Ishikawa (cell line): ENCODE data around the gene SYT1.

ENCODE experiments used
- CEBPB ChIP-seq: IDR thresholded peaks from 2 replicates; pipeline ENCODE4 v1.6.1; 2012
- CREB1 ChIP-seq: IDR thresholded peaks from 2 replicates; pipeline ENCODE4 v1.6.1; 2012; ENCODE audit warnings: low read depth
- EGR1 ChIP-seq: IDR thresholded peaks from 2 replicates; pipeline ENCODE4 v1.6.1; 2012
- EP300 ChIP-seq: IDR thresholded peaks from 2 replicates; pipeline ENCODE4 v1.6.1; 2012; ENCODE audit warnings: borderline replicate concordance
- FOXM1 ChIP-seq: IDR thresholded peaks from 2 replicates; pipeline ENCODE4 v1.6.1; 2012; ENCODE audit warnings: low read depth, borderline replicate concordance
- MAX ChIP-seq: IDR thresholded peaks from 2 replicates; pipeline ENCODE4 v1.6.1; 2012
- NFIC ChIP-seq: IDR thresholded peaks from 2 replicates; pipeline ENCODE4 v1.6.1; 2012
- RAD21 ChIP-seq: IDR thresholded peaks from 2 replicates; pipeline ENCODE4 v1.6.1; 2012; ENCODE audit warnings: low read depth
- REST ChIP-seq: IDR thresholded peaks from 2 replicates; pipeline ENCODE4 v1.6.1; 2012; ENCODE audit warnings: low read depth, mild to moderate bottlenecking
- TAF1 ChIP-seq: IDR thresholded peaks from 2 replicates; pipeline ENCODE4 v1.6.1; 2012; ENCODE audit warnings: low read depth, mild to moderate bottlenecking
- TCF12 ChIP-seq: IDR thresholded peaks from 2 replicates; pipeline ENCODE4 v1.6.1; 2012; ENCODE audit warnings: low read depth
- TEAD4 ChIP-seq: IDR thresholded peaks from 2 replicates; pipeline ENCODE4 v1.6.1; 2012
- USF1 ChIP-seq: IDR thresholded peaks from 2 replicates; pipeline ENCODE4 v1.6.1; 2012
- YY1 ChIP-seq: IDR thresholded peaks from 2 replicates; pipeline ENCODE4 v1.6.1; 2012; ENCODE audit warnings: low read depth
- ZBTB7A ChIP-seq: IDR thresholded peaks from 2 replicates; pipeline ENCODE4 v1.6.1; 2012; ENCODE audit warnings: low read depth

Gene SYT1

GRCh38 chr12:79300199-79300568, 435.6 kb downstream of the SYT1 start:
- TF ChIP-seq CEBPB: peak; percentile 52
- no peak for TF ChIP-seq YY1
- TF ChIP-seq USF1: no peak
- TF ChIP-seq REST: no peak
- no peak for TF ChIP-seq NFIC
- TF ChIP-seq CREB1: no peak
- no peak for TF ChIP-seq ZBTB7A

GRCh38 chr12:79301181-79301580, 436.6 kb downstream of the SYT1 start:
- TF ChIP-seq REST (no peak), FOXM1 (no peak), USF1 (no peak), RAD21 (no peak), YY1 (no peak), EP300 (no peak), ZBTB7A (no peak), MAX (no peak), EGR1 (no peak), CEBPB (no peak), CREB1 (no peak), TAF1 (no peak), NFIC (no peak)

- TF ChIP-seq EP300: no peak
- TF ChIP-seq MAX: no peak
- TF ChIP-seq EGR1: no peak
- no peak for TF ChIP-seq CEBPB
- TF ChIP-seq USF1: no peak
- no peak for TF ChIP-seq ZBTB7A
- TF ChIP-seq RAD21: no peak
- TF ChIP-seq TCF12: no peak
- no peak for TF ChIP-seq FOXM1
- TF ChIP-seq TEAD4: no peak
- TF ChIP-seq TAF1: no peak
- TF ChIP-seq REST: no peak
- no peak for TF ChIP-seq YY1
- no peak for TF ChIP-seq NFIC
- TF ChIP-seq CREB1: no peak
Measured at GRCh38 chr12:79302162-79302814, 437.7 kb downstream of the SYT1 start.

GRCh38 chr12:79307340-79307739, 442.8 kb downstream of the SYT1 start:
- TF ChIP-seq REST (no peak), ZBTB7A (no peak), EP300 (no peak), CREB1 (no peak), CEBPB (no peak), TCF12 (no peak), TEAD4 (no peak), EGR1 (no peak), MAX (no peak), TAF1 (no peak), NFIC (no peak), YY1 (no peak), RAD21 (no peak), USF1 (no peak), FOXM1 (no peak)
